OCI-LY1 (cell line): ENCODE measurements around the gene NPHP1.

ENCODE experiments used
- H2AFZ ChIP-seq: fragments of 200-600 bp; sonication (generic), shearing (Covaris generic); 2 replicates; pipeline ENCODE4 v1.6.0; 2014; ENCODE audit warnings: antibody characterized with exemption, mild to moderate bottlenecking, low read length
- H3F3A ChIP-seq: fragments of 200-600 bp; sonication (generic), shearing (Covaris generic); 2 replicates; pipeline ENCODE4 v1.6.0; 2014; ENCODE audit warnings: mild to moderate bottlenecking, antibody characterized with exemption, low read length, moderate library complexity; ENCODE audit not compliant: insufficient read depth
- H3K27ac ChIP-seq: fragments of 200-600 bp; sonication (generic); 2 replicates; pipeline ENCODE4 v1.5.1; 2014; ENCODE audit warnings: low read length, mixed run types, mild to moderate bottlenecking, low read depth; ENCODE audit not compliant: poor library complexity, severe bottlenecking
- H3K27me3 ChIP-seq: fragments of 200-600 bp; sonication (generic); 2 replicates; pipeline ENCODE4 v1.6.0; 2014; ENCODE audit warnings: antibody characterized with exemption, mild to moderate bottlenecking, low read length, moderate library complexity; ENCODE audit not compliant: insufficient read depth
- H3K36me3 ChIP-seq: fragments of 200-600 bp; sonication (generic); 2 replicates; pipeline ENCODE4 v1.6.1; 2014; ENCODE audit warnings: mild to moderate bottlenecking, antibody characterized with exemption, low read length, moderate library complexity, mixed read lengths; ENCODE audit not compliant: insufficient read depth
- H3K4me1 ChIP-seq: fragments of 200-600 bp; sonication (generic); 2 replicates; pipeline ENCODE4 v1.5.1; 2014; ENCODE audit warnings: mild to moderate bottlenecking, low read length, moderate library complexity; ENCODE audit not compliant: insufficient read depth, severe bottlenecking
- H3K4me2 ChIP-seq: fragments of 200-600 bp; sonication (generic), shearing (Covaris generic); 2 replicates; pipeline ENCODE4 v1.6.1; 2014; ENCODE audit warnings: low read length
- H3K4me3 ChIP-seq: fragments of 200-600 bp; sonication (generic); 2 replicates; pipeline ENCODE4 v1.5.1; 2014; ENCODE audit warnings: low read length, low read depth, mild to moderate bottlenecking, mixed read lengths; ENCODE audit not compliant: poor library complexity, severe bottlenecking
- H3K79me2 ChIP-seq: fragments of 200-600 bp; shearing (Covaris generic); 2 replicates; pipeline ENCODE4 v1.6.1; 2016; ENCODE audit warnings: mixed run types, low read length, mixed read lengths; ENCODE audit not compliant: insufficient read depth
- H3K9ac ChIP-seq: fragments of 200-600 bp; sonication (generic), shearing (Covaris generic); 2 replicates; pipeline ENCODE4 v1.6.1; 2014; ENCODE audit warnings: mild to moderate bottlenecking, low read length, mixed read lengths
- H3K9me2 ChIP-seq: fragments of 200-600 bp; sonication (generic), shearing (Covaris generic); 2 replicates; pipeline ENCODE4 v1.6.1; 2014; ENCODE audit warnings: low read depth, mild to moderate bottlenecking, low read length, mixed read lengths
- H3K9me3 ChIP-seq: fragments of 200-600 bp; shearing (Covaris generic); 2 replicates; pipeline ENCODE4 v1.6.1; 2014; ENCODE audit warnings: low read length, mixed read lengths
- H4K20me1 ChIP-seq: fragments of 200-600 bp; sonication (generic), shearing (Covaris generic); 2 replicates; pipeline ENCODE4 v1.6.0; 2016; ENCODE audit warnings: mild to moderate bottlenecking, low read length; ENCODE audit not compliant: insufficient read depth
- CTCF ChIP-seq: fragments of 200-600 bp; sonication (generic), shearing (Covaris generic); IDR thresholded peaks from 2 replicates; pipeline ENCODE4 v1.5.1; 2017; ENCODE audit warnings: mild to moderate bottlenecking, antibody characterized with exemption, low read length, moderate library complexity, mixed read lengths
- EZH2 ChIP-seq: fragments of 200-600 bp; sonication (generic), shearing (Covaris generic); IDR thresholded peaks from 2 replicates; pipeline ENCODE4 v1.8.0; 2017; ENCODE audit warnings: borderline replicate concordance, mixed run types, mild to moderate bottlenecking, antibody characterized with exemption, low read length, moderate library complexity, mixed read lengths

NPHP1 gene

GRCh38 chr2:110172506-110172905, 32.3 kb downstream of the NPHP1 start:
- no peak for TF ChIP-seq CTCF
- TF ChIP-seq EZH2: no peak
- no peak overlapping the region for H2AFZ ChIP-seq
- no peaks in the 10 kb centered on the region for H4K20me1 ChIP-seq
- no peaks in the 10 kb centered on the region for H3K9me3 ChIP-seq
- no peaks in the 10 kb centered on the region for H3K9me2 ChIP-seq
- no peak overlapping the region for H3K4me2 ChIP-seq
- H3K27ac ChIP-seq: no peak overlapping the region
- H3F3A ChIP-seq: no peaks in the 10 kb centered on the region
- no peaks in the 10 kb centered on the region for H3K36me3 ChIP-seq
- no peak overlapping the region for H3K4me3 ChIP-seq
- no peak overlapping the region for H3K9ac ChIP-seq
- H3K4me1 ChIP-seq: no peaks in the 10 kb centered on the region
- no peaks in the 10 kb centered on the region for H3K79me2 ChIP-seq
- no peaks in the 10 kb centered on the region for H3K27me3 ChIP-seq

- no peak overlapping the region for H3K4me3 ChIP-seq
- no peaks in the 10 kb centered on the region for H4K20me1 ChIP-seq
- TF ChIP-seq CTCF (no peak), EZH2 (no peak)
- H3K4me1 ChIP-seq: no peaks in the 10 kb centered on the region
- no peaks in the 10 kb centered on the region for H3K9me3 ChIP-seq
- no peaks in the 10 kb centered on the region for H3K27me3 ChIP-seq
- H3K79me2 ChIP-seq: no peaks in the 10 kb centered on the region
- no peaks in the 10 kb centered on the region for H3F3A ChIP-seq
- H2AFZ ChIP-seq: no peak overlapping the region
- no peak overlapping the region for H3K9ac ChIP-seq
- no peaks in the 10 kb centered on the region for H3K36me3 ChIP-seq
- 0 out of 2 replicates have a peak overlapping the region, but pooled peaks have one; percentile 25 for H3K4me2 ChIP-seq
- H3K9me2 ChIP-seq: no peaks in the 10 kb centered on the region
- no peak overlapping the region for H3K27ac ChIP-seq
Observed at GRCh38 chr2:110170102-110170501, 34.7 kb downstream of the NPHP1 start.

DNA sequence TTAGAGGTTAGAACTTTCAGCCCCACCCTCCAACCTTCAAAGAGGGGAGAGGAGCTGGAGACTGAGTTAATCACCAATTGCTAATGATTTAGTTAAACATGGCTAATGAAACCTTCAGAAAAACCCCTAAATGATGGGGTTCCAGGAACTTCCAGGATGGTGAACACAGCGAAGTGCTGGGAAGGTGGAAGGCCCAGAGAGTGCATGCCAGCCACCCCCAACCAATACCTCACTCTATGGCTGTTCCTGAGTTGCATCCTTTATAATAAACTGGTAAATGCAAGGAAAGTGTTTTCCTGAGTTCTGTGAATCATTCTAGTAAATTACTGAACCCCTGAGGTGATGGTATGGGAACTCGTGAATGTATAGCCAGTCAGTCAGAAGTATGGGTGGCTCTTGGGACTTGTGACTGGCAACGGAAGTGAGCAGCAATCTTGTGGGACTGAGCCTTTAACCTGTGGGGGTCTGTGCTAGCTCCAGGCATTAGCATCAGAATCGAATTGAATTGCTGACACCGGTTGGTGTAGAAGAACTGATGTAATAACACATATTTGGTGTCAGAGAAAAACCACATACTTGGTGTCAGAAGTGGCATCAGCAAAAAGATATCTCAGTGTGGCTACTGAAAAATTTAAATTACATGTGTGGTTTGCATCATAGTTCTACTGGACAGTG, 37.4 kb downstream of the NPHP1 start:
- Histone ChIP-seq H3K4me1 (no peaks in the 10 kb centered on the region), H3F3A (no peaks in the 10 kb centered on the region), H3K79me2 (no peaks in the 10 kb centered on the region), H3K27ac (no peak overlapping the region), H3K9ac (no peak overlapping the region), H3K27me3 (no peaks in the 10 kb centered on the region), H3K36me3 (no peaks in the 10 kb centered on the region), H2AFZ (no peak overlapping the region), H3K4me2 (no peak overlapping the region), H3K9me3 (no peaks in the 10 kb centered on the region), H3K9me2 (no peaks in the 10 kb centered on the region), H3K4me3 (no peak overlapping the region), H4K20me1 (no peaks in the 10 kb centered on the region)
- TF ChIP-seq EZH2 (no peak), CTCF (no peak)
